ENCODE results near the gene KIF3C. TPM values are rescaled to one million over a fixed set of nuclear protein-coding genes. Genes with fewer than 3 reads are reported as not detected.

The KIF3C gene
- total and polyA plus RNA-seq, 2 of the 4 experiments (the other 2 are of a cell fraction): 8.3 to 15.4 TPM

- POLR2A ChIA-PET (ENCODE audit: unreplicated experiment): no interaction called here
- in situ Hi-C loops (cut with MboI; ENCODE audit: low sequenced_read_pairs): no loop called here
These were observed 88.0 kb downstream of the KIF3C start for GRCh38 chr2:25894135-25894830.

More at GRCh38 chr2:25894135-25894830, 88.0 kb downstream of the KIF3C start:
- H2AK9ac ChIP-seq (replicated peaks; ENCODE audit: low read depth, low read length, poor library complexity): no peak overlapping the region
- H3K14ac ChIP-seq (replicated peaks; ENCODE audit: low read depth, low read length): no peak overlapping the region
- H4K5ac ChIP-seq (ENCODE audit: low read depth, low read length): no peak overlapping the region
- TF ChIP-seq CTCF (conservative IDR thresholded peaks at IDR 0.05; ENCODE audit: low read depth, low read length) (no peak), ELK1 (IDR thresholded peaks at IDR 0.05; ENCODE audit: borderline replicate concordance, low read depth, low read length) (no peak), MAFK (IDR thresholded peaks at IDR 0.05; ENCODE audit: low read depth, low read length) (no peak), MAZ (IDR thresholded peaks at IDR 0.05; ENCODE audit: borderline replicate concordance, low read depth, low read length) (no peak), FOS (IDR thresholded peaks at IDR 0.05; ENCODE audit: low read depth, low read length) (no peak), MXI1 (IDR thresholded peaks at IDR 0.05; ENCODE audit: borderline replicate concordance, low read depth, low read length) (no peak)
- TF ChIP-seq, protein P1, sequence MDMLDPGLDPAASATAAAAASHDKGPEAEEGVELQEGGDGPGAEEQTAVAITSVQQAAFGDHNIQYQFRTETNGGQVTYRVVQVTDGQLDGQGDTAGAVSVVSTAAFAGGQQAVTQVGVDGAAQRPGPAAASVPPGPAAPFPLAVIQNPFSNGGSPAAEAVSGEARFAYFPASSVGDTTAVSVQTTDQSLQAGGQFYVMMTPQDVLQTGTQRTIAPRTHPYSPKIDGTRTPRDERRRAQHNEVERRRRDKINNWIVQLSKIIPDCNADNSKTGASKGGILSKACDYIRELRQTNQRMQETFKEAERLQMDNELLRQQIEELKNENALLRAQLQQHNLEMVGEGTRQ (IDR thresholded peaks at IDR 0.05; ENCODE audit: low read depth, low read length): no peak
- no peak overlapping the region for H2BK120ac ChIP-seq (ENCODE audit: low read depth, low read length)
- no peak overlapping the region for H3K4me2 ChIP-seq (ENCODE audit: low read depth, low read length)
- no peak overlapping the region for H4K91ac ChIP-seq (ENCODE audit: insufficient read depth, low read depth, low read length)
- intact Hi-C loops (cut with micrococcal nuclease) (no loop called here), dilution Hi-C loops (cut with HindIII; ENCODE audit: low sequenced_read_pairs, unreplicated experiment) (no loop called here)
- H3K9me3 ChIP-seq (ENCODE audit: control insufficient read depth, insufficient read depth, low read length): no peaks in the 10 kb centered on the region
- H3K79me1 ChIP-seq (ENCODE audit: low read depth in 1 of 2, low read length in 2 of 2): no peaks in the 10 kb centered on the region
- H3K9ac ChIP-seq (ENCODE audit: low read depth, low read length): no peak overlapping the region
- no peak overlapping the region for H2AK5ac ChIP-seq (ENCODE audit: low read depth, low read length)
- H3K23ac ChIP-seq (ENCODE audit: low read depth, low read length): no peak overlapping the region
- no peak overlapping the region for H3K4ac ChIP-seq (ENCODE audit: low read depth, low read length)
- H4K20me1 ChIP-seq (ENCODE audit: insufficient read depth, low read length): no peaks in the 10 kb centered on the region
- no peak overlapping the region for H4K8ac ChIP-seq (ENCODE audit: low read depth in 2 of 2, low read length in 2 of 2)
- H3K27ac ChIP-seq (ENCODE audit: insufficient read depth, low read length): no peak overlapping the region
- no peak overlapping the region for H3K4me3 ChIP-seq (ENCODE audit: insufficient read depth, low read depth, low read length)
- no peak overlapping the region for H3K18ac ChIP-seq (ENCODE audit: low read depth, low read length)
- peaks cover 4% of the 10 kb centered on the region; the same call in 1 of the 2 replicates for H3K9me1 ChIP-seq (ENCODE audit: insufficient read depth, low read length)
- H3K4me1 ChIP-seq (ENCODE audit: control insufficient read depth, insufficient read depth, low read length): peaks cover 3% of the 10 kb centered on the region; the same call in 1 of the 2 replicates
- ATAC-seq (ENCODE audit: low read depth) (no peak), DNase-seq (peak; percentile 56)
- peaks cover 2% of the 10 kb centered on the region; the same call in 1 of the 2 replicates for H3K27me3 ChIP-seq (ENCODE audit: control insufficient read depth, insufficient read depth, low read length)
- H2BK15ac ChIP-seq (ENCODE audit: low read depth, low read length): no peak overlapping the region
- WGBS, 2 experiments (ENCODE audit: extremely low coverage in 2 of 2, insufficient read length in 1 of 2): 68% methylated on average over 4 of the region's 8 CpGs; no CpG with 5 or more reads in 1 of the 2 experiments
- H2BK20ac ChIP-seq (ENCODE audit: low read depth, low read length): no peak overlapping the region
- H2AFZ ChIP-seq (replicated peaks; ENCODE audit: low read length, poor library complexity): peak overlapping the region; percentile 67
- no TSS peak for BruUV-seq (replicated peaks)
- H3K56ac ChIP-seq (ENCODE audit: extremely low read depth, insufficient read depth, low read length): no peak overlapping the region
- no peak overlapping the region for H2BK5ac ChIP-seq (ENCODE audit: low read depth, low read length, poor library complexity, severe bottlenecking)
- CTCF ChIA-PET: no interaction called here
- H3K36me3 ChIP-seq (ENCODE audit: control insufficient read depth, insufficient read depth, low read length): no peaks in the 10 kb centered on the region

Measured in IMR-90 (cell line).